GM19043 (cell line): ENCODE data around the gene KRT31.
"Not testable (repeated sequence)": the region's sequence is repeated elsewhere in the genome, so short reads cannot be mapped to it uniquely, and the experiment has no call there.

Experiments
- ATAC-seq: cut with Tn5 transposase; IDR thresholded peaks from one replicate; pipeline ENCODE4 v1.9.1; 2021; ENCODE audit warnings: low read depth; ENCODE audit not compliant: unreplicated experiment

Gene KRT31

GRCh38 chr17:41418116-41418860 lies 20.9 kb upstream of the KRT31 start:
- no peak for ATAC-seq

GRCh38 chr17:41417576-41418015 lies 20.2 kb upstream of the KRT31 start:
- no peak for ATAC-seq

GRCh38 chr17:41417127-41417526 lies 19.7 kb upstream of the KRT31 start:
- no peak for ATAC-seq

GRCh38 chr17:41416479-41416878 lies 19.1 kb upstream of the KRT31 start:
- no peak for ATAC-seq

GRCh38 chr17:41415833-41416335 lies 18.5 kb upstream of the KRT31 start:
- ATAC-seq: no peak

GRCh38 chr17:41415411-41415810 lies 18.0 kb upstream of the KRT31 start:
- ATAC-seq: no peak

- no peak for ATAC-seq
Observed at GRCh38 chr17:41413982-41414381, 16.6 kb upstream of the KRT31 start.

GRCh38 chr17:41413353-41413957 lies 16.0 kb upstream of the KRT31 start:
- no peak for ATAC-seq

GRCh38 chr17:41411072-41411840 lies 13.8 kb upstream of the KRT31 start:
- no peak for ATAC-seq

- ATAC-seq: no peak
Observed at GRCh38 chr17:41407226-41407625, 9.8 kb upstream of the KRT31 start.

GRCh38 chr17:41406205-41406604 lies 8.8 kb upstream of the KRT31 start:
- ATAC-seq: no peak

- ATAC-seq: no peak
Observed at GRCh38 chr17:41404024-41404671, 6.7 kb upstream of the KRT31 start.

- no peak for ATAC-seq
Observed at GRCh38 chr17:41403404-41404023, 6.1 kb upstream of the KRT31 start.

- no peak for ATAC-seq
Observed at GRCh38 chr17:41402161-41402560, 4.8 kb upstream of the KRT31 start.

- ATAC-seq: no peak
Observed at GRCh38 chr17:41396340-41396739, 1.1 kb downstream of the KRT31 start.

GRCh38 chr17:41395611-41396010 lies 1.8 kb downstream of the KRT31 start:
- no peak for ATAC-seq

GRCh38 chr17:41395044-41395443 lies 2.4 kb downstream of the KRT31 start:
- ATAC-seq: not testable (repeated sequence)

GRCh38 chr17:41394254-41394996 lies 3.0 kb downstream of the KRT31 start:
- no peak for ATAC-seq

GRCh38 chr17:41393826-41394225 lies 3.6 kb downstream of the KRT31 start:
- no peak for ATAC-seq

- no peak for ATAC-seq
Observed at GRCh38 chr17:41393294-41393693, 4.1 kb downstream of the KRT31 start.
